K562 (cell line): ENCODE measurements around the gene SAMD14. TPM values are rescaled to one million over a fixed set of nuclear protein-coding genes. Genes with fewer than 3 reads are reported as not detected.

ENCODE experiments used
- CCNT2 ChIP-seq: IDR thresholded peaks from 2 replicates; pipeline ENCODE4 v1.6.1; 2011; ENCODE audit warnings: borderline replicate concordance, low read depth, mild to moderate bottlenecking, moderate library complexity, mixed read lengths, low read length; ENCODE audit not compliant: insufficient read length; ENCODE audit errors: extremely low read depth
- CHD2 ChIP-seq: IDR thresholded peaks from 2 replicates; pipeline ENCODE4 v1.6.1; 2011; ENCODE audit warnings: low read depth, low read length
- MTA2 ChIP-seq: fragments of 450-650 bp; IDR thresholded peaks from 2 replicates; pipeline ENCODE4 v1.6.1; 2016; ENCODE audit warnings: low read depth
- NR2C2 ChIP-seq, 2 experiments: fragments of 200-800 bp in 1 of 2; sonication (Bioruptor generic) in 1 of 2; sonication (generic) in 1 of 2; formaldehyde crosslinking in 1 of 2; IDR thresholded peaks; 2 replicates each; pipeline versions ENCODE4 v1.6.1 to v1.8.0; 2016 to 2022; ENCODE audit warnings: mild to moderate bottlenecking in 1 of 2, missing compliant biosample characterization in 1 of 2, missing genetic modification characterization in 1 of 2, missing genetic modification reagents in 1 of 2
- PBX2 ChIP-seq, 2 experiments: IDR thresholded peaks in 1 of 2; conservative IDR thresholded peaks in 1 of 2; 2 replicates each; pipeline ENCODE4 v1.6.1; 2016; ENCODE audit warnings: low read depth in 2 of 2, mild to moderate bottlenecking in 1 of 2, missing compliant biosample characterization in 1 of 2, missing genetic modification characterization in 1 of 2, moderate library complexity in 1 of 2
- PHTF2 ChIP-seq: fragments of 250-450 bp; sonication (Bioruptor Pico); IDR thresholded peaks from 2 replicates; pipeline ENCODE4 v1.5.0; 2021; ENCODE audit warnings: mild to moderate bottlenecking
- POLR3G ChIP-seq: IDR thresholded peaks from 2 replicates; pipeline ENCODE4 v1.6.1; 2011; ENCODE audit not compliant: insufficient read length, insufficient replicate concordance; ENCODE audit errors: extremely low read depth
- PRPF4 ChIP-seq: fragments of 200-400 bp; formaldehyde crosslinking; IDR thresholded peaks from one replicate; pipeline ENCODE4 v1.6.1; 2017; ENCODE audit warnings: low read length, low read depth, mild to moderate bottlenecking; ENCODE audit not compliant: insufficient read depth, poor library complexity, severe bottlenecking
- TARDBP ChIP-seq: fragments of 450-650 bp; IDR thresholded peaks from 2 replicates; pipeline ENCODE4 v1.6.1; 2016
- WHSC1 ChIP-seq: IDR thresholded peaks from one replicate; pipeline ENCODE4 v1.6.1; 2012; ENCODE audit warnings: low read length, control low read depth, inconsistent platforms
- ZNF175 ChIP-seq: fragments of 200-800 bp; sonication (Bioruptor generic); IDR thresholded peaks from 2 replicates; pipeline ENCODE4 v1.6.1; 2016; ENCODE audit warnings: low read depth, mild to moderate bottlenecking, missing genetic modification characterization, missing compliant biosample characterization
- ZNF253 ChIP-seq: fragments of 250-450 bp; sonication (Bioruptor Pico); conservative IDR thresholded peaks from 2 replicates; pipeline ENCODE4 v1.6.1; 2021; ENCODE audit warnings: mild to moderate bottlenecking
- polyA plus RNA-seq, 8 experiments: library from polyadenylated mRNA; depleted of rRNA in 4 of 8; stranded (reverse) in 5 of 8; unstranded in 3 of 8; fragments of >200 nt; fragmentation: Nextera tagmentation in 2 of 8; fragmentation: Illumina TruSeq in 1 of 8; extraction: Ambion mirVana in 2 of 8; extraction: Trizol in 1 of 8; gene quantifications; 2 replicates each; pipeline versions ENCODE4 v1.2.1 to v1.2.3, GENCODE V29; 2011 to 2014; ENCODE audit warnings: inconsistent platforms in 1 of 8, missing spikeins in 1 of 8
- total RNA-seq, 7 experiments: library from RNA; depleted of rRNA in 6 of 7; stranded (reverse); fragments of >200 nt in 6 of 7; fragmentation: Illumina TruSeq in 2 of 7; extraction: Trizol in 2 of 7; gene quantifications; 2 replicates each; pipeline versions ENCODE4 v1.2.1 to v1.2.3, GENCODE V29; 2011 to 2021; ENCODE audit warnings: low replicate concordance in 1 of 7

SAMD14 gene
- total and polyA plus RNA-seq, 9 of the 15 experiments (the other 6 are each of a cell fraction or from before 2014, with no cell fraction given) = 0.04 to 0.07 TPM; not detected in 7

GRCh38 chr17:50113624-50114320 is 16.2 kb downstream of the SAMD14 start (continued):
- TF ChIP-seq CCNT2 (no peak), WHSC1 (no peak), PHTF2 (no peak), PRPF4 (no peak), MTA2 (no peak), TARDBP (no peak), ZNF253 (CRISPR knock-in tag) (no peak), CHD2 (no peak), NR2C2 (CRISPR knock-in tag; IDR thresholded peaks at IDR 0.05) (peak; percentile 84), NR2C2 (tag; IDR thresholded peaks at IDR 0.05) (peak; percentile 85), POLR3G (no peak), ZNF175 (CRISPR knock-in tag) (no peak), PBX2 (CRISPR knock-in tag; IDR thresholded peaks at IDR 0.05; ENCODE audit: low read depth) (no peak), PBX2 (tag; conservative IDR thresholded peaks at IDR 0.05; ENCODE audit: low read depth) (no peak)
